Thyroid gland (tissue), 4 donors: Measurements from ENCODE around the gene BOC.
"Not testable (repeated sequence)": the region's sequence is repeated elsewhere in the genome, so short reads cannot be mapped to it uniquely, and the experiment has no call there.

Experiments
- POLR2A ChIP-seq, 2 donors: fragments of 450-650 bp; IDR thresholded peaks; one replicate each; pipeline ENCODE4 v1.6.1; 2017; ENCODE audit warnings: antibody characterized with exemption in 2 of 2, mild to moderate bottlenecking in 2 of 2, moderate library complexity in 1 of 2
- TF ChIP-seq, protein P1 (sequence below), 6 experiments: fragments of 200-600 bp in 3 of 6; fragments of 450-650 bp in 3 of 6; sonication (generic) in 3 of 6; IDR thresholded peaks; one replicate each; pipeline ENCODE4 v1.5.1; 2016 to 2019; ENCODE audit warnings: antibody characterized with exemption in 6 of 6, mild to moderate bottlenecking in 2 of 6, inconsistent platforms in 1 of 6, moderate library complexity in 1 of 6

GRCh38 chr3:113171675-113172300 is 39.6 kb upstream of the BOC start:
- TF ChIP-seq, protein P1, sequence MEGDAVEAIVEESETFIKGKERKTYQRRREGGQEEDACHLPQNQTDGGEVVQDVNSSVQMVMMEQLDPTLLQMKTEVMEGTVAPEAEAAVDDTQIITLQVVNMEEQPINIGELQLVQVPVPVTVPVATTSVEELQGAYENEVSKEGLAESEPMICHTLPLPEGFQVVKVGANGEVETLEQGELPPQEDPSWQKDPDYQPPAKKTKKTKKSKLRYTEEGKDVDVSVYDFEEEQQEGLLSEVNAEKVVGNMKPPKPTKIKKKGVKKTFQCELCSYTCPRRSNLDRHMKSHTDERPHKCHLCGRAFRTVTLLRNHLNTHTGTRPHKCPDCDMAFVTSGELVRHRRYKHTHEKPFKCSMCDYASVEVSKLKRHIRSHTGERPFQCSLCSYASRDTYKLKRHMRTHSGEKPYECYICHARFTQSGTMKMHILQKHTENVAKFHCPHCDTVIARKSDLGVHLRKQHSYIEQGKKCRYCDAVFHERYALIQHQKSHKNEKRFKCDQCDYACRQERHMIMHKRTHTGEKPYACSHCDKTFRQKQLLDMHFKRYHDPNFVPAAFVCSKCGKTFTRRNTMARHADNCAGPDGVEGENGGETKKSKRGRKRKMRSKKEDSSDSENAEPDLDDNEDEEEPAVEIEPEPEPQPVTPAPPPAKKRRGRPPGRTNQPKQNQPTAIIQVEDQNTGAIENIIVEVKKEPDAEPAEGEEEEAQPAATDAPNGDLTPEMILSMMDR (IDR thresholded peaks at IDR 0.05), result not testable (repeated sequence)
- not testable (repeated sequence) for TF ChIP-seq POLR2A (IDR thresholded peaks at IDR 0.05)
